ENCODE data around the gene OASL. TPM values are rescaled to one million over a fixed set of nuclear protein-coding genes. Genes with fewer than 3 reads are reported as not detected.
A peak's percentile ranks its signal among the peaks of the same experiment; 100 is the strongest.

OASL gene
- total and polyA plus RNA-seq, 2 experiments from 2014 or later = not detected

DNA sequence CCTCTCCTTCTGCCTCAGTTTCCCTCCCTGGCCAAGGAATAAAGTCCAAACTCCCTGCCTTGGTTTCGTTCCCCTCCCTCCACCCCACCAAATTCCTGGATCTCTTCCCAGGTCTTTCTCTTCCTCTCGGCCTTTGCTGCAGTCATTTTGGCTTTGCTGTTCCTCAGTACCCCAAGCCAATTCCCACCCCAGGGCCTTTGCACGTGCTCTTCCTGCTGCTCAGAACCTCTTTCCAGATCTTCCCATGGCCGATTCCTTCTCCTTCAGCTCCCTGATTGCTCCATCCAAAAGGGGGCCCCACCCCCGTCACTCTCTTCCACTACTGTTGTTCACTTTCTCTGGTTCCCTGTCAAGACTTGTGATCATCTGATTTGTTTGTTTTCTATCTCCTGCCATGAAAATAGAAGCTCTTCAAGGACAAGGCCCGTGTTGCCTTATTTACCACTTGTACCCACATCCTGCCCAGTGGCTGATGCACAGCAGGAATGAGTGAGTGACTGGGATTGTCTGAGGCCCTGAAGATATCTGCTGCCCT is 57.6 kb downstream of the OASL start:
- no peak for DNase-seq (ENCODE audit: low read depth in 1 of 2, low spot score in 1 of 2)
- Histone ChIP-seq H3K27me3 (no peaks in the 10 kb centered on the region), H3K27ac (no peak overlapping the region), H3K4me1 (ENCODE audit: low read depth) (no peaks in the 10 kb centered on the region), H3K9me3 (ENCODE audit: low read depth) (no peaks in the 10 kb centered on the region), H3K36me3 (no peaks in the 10 kb centered on the region), H3K4me3 (no peak overlapping the region)
- TF ChIP-seq, protein P1, sequence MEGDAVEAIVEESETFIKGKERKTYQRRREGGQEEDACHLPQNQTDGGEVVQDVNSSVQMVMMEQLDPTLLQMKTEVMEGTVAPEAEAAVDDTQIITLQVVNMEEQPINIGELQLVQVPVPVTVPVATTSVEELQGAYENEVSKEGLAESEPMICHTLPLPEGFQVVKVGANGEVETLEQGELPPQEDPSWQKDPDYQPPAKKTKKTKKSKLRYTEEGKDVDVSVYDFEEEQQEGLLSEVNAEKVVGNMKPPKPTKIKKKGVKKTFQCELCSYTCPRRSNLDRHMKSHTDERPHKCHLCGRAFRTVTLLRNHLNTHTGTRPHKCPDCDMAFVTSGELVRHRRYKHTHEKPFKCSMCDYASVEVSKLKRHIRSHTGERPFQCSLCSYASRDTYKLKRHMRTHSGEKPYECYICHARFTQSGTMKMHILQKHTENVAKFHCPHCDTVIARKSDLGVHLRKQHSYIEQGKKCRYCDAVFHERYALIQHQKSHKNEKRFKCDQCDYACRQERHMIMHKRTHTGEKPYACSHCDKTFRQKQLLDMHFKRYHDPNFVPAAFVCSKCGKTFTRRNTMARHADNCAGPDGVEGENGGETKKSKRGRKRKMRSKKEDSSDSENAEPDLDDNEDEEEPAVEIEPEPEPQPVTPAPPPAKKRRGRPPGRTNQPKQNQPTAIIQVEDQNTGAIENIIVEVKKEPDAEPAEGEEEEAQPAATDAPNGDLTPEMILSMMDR (IDR thresholded peaks at IDR 0.05; ENCODE audit: low read depth, low read length) = no peak

DNA sequence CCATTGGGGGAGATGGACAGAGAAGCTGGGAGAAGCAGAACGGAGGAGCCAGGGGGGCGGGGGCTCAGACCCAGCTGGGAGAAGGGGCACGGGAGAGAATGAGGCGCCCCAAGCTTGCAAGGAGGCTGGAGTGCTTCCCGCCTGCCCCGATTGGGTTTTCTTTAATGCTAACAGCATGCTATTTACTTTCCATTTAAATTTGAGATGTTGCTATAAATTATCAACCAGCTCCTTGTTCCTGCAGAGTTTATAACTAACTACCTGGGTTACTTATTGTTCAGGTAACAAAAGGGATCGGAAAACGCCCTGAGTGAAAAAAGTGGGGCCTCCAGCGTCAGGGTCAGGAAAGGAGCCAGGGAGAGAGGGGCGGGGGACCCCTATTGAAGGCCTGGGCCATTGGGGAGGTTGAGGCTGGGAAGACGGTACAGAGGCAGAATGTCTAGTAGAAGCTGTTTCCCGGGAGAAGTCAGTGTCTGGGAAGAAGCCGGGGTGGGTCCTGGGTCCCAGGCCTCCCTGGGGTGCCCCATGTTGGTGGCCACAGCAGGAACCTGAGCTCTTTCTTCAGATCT is 58.2 kb downstream of the OASL start:
- Histone ChIP-seq H3K4me3 (no peak overlapping the region), H3K27ac (no peak overlapping the region), H3K27me3 (no peaks in the 10 kb centered on the region), H3K4me1 (ENCODE audit: low read depth) (no peaks in the 10 kb centered on the region), H3K36me3 (no peaks in the 10 kb centered on the region), H3K9me3 (ENCODE audit: low read depth) (no peaks in the 10 kb centered on the region)
- TF ChIP-seq, protein P1 (IDR thresholded peaks at IDR 0.05; ENCODE audit: low read depth, low read length) = no peak
- DNase-seq (ENCODE audit: low read depth in 1 of 2, low spot score in 1 of 2) = no peak

DNA sequence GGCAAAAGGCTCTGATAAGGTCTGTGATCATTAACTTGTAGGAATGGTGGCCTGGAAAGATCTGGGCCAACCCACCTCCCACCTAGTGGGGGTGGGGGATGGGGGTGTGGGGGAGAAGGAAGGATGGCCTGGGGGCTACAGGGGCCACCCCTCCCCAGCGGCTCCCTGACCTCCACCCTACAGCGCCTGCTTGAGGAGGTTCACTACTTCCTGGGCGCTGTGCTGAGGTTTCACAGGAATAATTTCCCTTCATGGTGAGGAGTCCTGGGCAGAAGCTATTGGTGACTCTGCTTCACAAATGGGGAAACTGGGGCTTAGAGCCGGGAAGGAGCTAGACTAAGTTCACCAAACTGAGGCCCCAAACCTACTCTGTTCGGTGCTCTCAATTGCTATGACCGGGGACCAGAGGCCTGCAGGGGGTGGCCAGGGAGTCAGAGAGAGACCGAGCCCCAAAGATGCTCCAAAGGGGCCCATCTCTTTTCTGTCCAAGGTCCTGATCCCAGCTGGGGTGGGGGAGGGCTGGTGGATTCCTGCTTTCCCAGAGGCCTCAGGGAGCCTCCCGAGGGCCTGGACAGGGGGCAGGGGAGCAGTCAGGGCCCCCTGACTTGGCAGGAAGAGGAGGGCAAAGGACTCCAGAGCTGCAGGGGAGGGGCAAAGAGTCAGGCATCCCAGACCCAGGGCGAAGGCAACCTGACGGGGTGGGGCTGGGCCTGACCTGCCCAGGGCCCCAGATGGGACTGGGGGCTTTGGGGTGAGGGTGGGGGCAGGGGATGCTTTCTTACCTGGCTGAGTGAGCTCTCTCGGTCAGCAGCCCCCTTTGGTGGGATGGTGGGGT is 59.0 kb downstream of the OASL start:
- peak in 1 of 2 donors; percentile 28 for DNase-seq (ENCODE audit: low read depth in 1 of 2, low spot score in 1 of 2)
- Histone ChIP-seq H3K27ac (no peak overlapping the region), H3K36me3 (no peaks in the 10 kb centered on the region), H3K4me3 (no peak overlapping the region), H3K4me1 (ENCODE audit: low read depth) (no peaks in the 10 kb centered on the region), H3K27me3 (no peaks in the 10 kb centered on the region), H3K9me3 (ENCODE audit: low read depth) (no peaks in the 10 kb centered on the region)
- TF ChIP-seq, protein P1 (IDR thresholded peaks at IDR 0.05; ENCODE audit: low read depth, low read length) = no peak

DNA sequence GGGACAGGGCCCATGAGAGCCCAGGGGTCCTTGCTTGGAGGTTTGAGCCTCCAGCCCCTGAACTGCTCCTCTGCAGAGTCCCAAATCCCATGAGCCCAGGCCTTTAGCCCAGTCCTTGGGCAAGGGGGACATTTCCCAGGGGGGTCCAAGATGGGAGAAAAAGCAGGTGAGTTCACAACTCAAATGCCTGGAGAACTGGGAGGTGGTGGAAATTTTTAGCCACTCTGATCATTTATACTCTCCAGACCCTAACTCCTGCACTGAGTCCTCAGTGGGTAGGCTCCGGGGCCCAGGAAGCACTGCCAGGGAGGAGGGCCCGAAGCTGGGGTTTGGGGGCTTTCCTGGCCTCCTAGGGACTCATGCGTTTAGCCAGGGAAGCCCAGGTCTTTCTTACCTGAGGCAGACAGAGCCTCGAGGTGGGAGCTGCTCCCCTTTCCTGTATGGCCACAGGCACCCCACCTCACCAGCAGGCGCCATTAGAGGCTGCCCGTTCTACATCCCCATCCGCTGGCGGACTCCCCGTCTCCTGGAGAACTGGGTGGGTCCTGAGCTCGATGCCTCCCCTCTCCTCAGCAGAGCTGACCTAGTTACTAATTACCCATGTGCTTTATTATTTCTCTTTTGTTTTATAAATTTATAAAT is 59.7 kb downstream of the OASL start:
- H3K4me3 ChIP-seq = no peak overlapping the region
- DNase-seq (ENCODE audit: low read depth in 1 of 2, low spot score in 1 of 2) = no peak
- no peaks in the 10 kb centered on the region for H3K9me3 ChIP-seq (ENCODE audit: low read depth)
- H3K36me3 ChIP-seq = no peaks in the 10 kb centered on the region
- TF ChIP-seq, protein P1 (IDR thresholded peaks at IDR 0.05; ENCODE audit: low read depth, low read length) = no peak
- no peak overlapping the region for H3K27ac ChIP-seq
- no peaks in the 10 kb centered on the region for H3K4me1 ChIP-seq (ENCODE audit: low read depth)
- H3K27me3 ChIP-seq = no peaks in the 10 kb centered on the region

DNA sequence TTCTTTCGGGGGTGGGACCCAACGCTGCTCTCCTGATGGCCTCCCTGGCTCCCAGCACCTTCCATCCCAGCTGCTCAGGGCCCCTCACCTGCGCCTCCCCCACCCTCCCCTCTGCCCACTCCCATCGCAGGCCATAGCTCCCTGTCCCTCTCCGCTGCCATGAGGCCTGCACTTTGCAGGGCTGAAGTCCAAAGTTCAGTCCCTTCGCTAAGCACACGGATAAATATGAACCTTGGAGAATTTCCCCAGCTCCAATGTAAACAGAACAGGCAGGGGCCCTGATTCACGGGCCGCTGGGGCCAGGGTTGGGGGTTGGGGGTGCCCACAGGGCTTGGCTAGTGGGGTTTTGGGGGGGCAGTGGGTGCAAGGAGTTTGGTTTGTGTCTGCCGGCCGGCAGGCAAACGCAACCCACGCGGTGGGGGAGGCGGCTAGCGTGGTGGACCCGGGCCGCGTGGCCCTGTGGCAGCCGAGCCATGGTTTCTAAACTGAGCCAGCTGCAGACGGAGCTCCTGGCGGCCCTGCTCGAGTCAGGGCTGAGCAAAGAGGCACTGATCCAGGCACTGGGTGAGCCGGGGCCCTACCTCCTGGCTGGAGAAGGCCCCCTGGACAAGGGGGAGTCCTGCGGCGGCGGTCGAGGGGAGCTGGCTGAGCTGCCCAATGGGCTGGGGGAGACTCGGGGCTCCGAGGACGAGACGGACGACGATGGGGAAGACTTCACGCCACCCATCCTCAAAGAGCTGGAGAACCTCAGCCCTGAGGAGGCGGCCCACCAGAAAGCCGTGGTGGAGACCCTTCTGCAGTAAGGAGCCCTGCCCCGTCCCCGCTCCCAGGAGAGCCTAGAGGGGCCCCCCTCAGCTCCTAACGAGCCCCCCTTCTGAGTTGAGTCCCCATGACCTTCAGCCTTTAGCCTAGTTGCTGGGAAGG is 60.5 kb downstream of the OASL start, which contains the start of gene HNF1A:
TSS of gene HNF1A (plus strand) at position 248 of the 924 bp plus-strand sequence. CDS start at position 474, 226 bp downstream.
- Histone ChIP-seq H3K4me1 (ENCODE audit: low read depth) (no peaks in the 10 kb centered on the region), H3K9me3 (ENCODE audit: low read depth) (no peaks in the 10 kb centered on the region), H3K27me3 (no peaks in the 10 kb centered on the region), H3K27ac (no peak within 1 kb of the TSS), H3K36me3 (no peaks in the 10 kb centered on the region), H3K4me3 (no peak within 1 kb of the TSS)
- TF ChIP-seq, protein P1 (IDR thresholded peaks at IDR 0.05; ENCODE audit: low read depth, low read length) = no peak
- DNase-seq (ENCODE audit: low read depth in 1 of 2, low spot score in 1 of 2) = no peak
